Panc1 (cell line): ENCODE measurements around the gene NGEF. TPM values are rescaled to one million over a fixed set of nuclear protein-coding genes. Genes with fewer than 3 reads are reported as not detected.

ENCODE experiments used
- ATAC-seq: fragments of 200-7000 bp; cut with Tn5 transposase; 2 replicates; pipeline ENCODE4 v1.9.1; 2020; ENCODE audit warnings: mild to moderate bottlenecking, moderate library complexity
- BruUV-seq: library from RNA; stranded (reverse); fragments of 400-500 nt; replicated peaks from 2 replicates; lab custom pipeline; 2021; lab: Mats Ljungman, UMichigan
- CTCF ChIA-PET: fragments of 300-600 bp; sonication (Branson Sonifier 250); formaldehyde crosslinking; loops from one replicate; lab custom pipeline; 2022; ENCODE audit warnings: antibody characterized with exemption; lab: Charles Lee
- POLR2A ChIA-PET: fragments of 300-600 bp; sonication (Branson Sonifier 250); formaldehyde crosslinking; loops from one replicate; lab custom pipeline; 2022; ENCODE audit warnings: antibody characterized with exemption; lab: Charles Lee
- DNase-seq: peaks from one replicate; pipeline ENCODE4 v3.0.0-alpha.2; 2010; ENCODE audit warnings: low read depth, low spot score
- H3K27ac ChIP-seq: 2 replicates; pipeline ENCODE4 v1.5.1; 2011; ENCODE audit warnings: mild to moderate bottlenecking, low read length, inconsistent platforms
- H3K27me3 ChIP-seq: fragments of 200-500 bp; sonication (Bioruptor generic); 2 replicates; pipeline ENCODE4 v1.6.0; 2014; ENCODE audit warnings: low read length, inconsistent platforms; ENCODE audit not compliant: control insufficient read depth, insufficient read depth
- H3K36me3 ChIP-seq: fragments of 200-500 bp; sonication (Bioruptor generic); 2 replicates; pipeline ENCODE4 v1.5.1; 2014; ENCODE audit warnings: inconsistent platforms, mild to moderate bottlenecking, low read length, moderate library complexity; ENCODE audit not compliant: control insufficient read depth, insufficient read depth
- H3K4me1 ChIP-seq: 2 replicates; pipeline ENCODE4 v1.5.1; 2011; ENCODE audit warnings: inconsistent platforms, mild to moderate bottlenecking, low read length, moderate library complexity; ENCODE audit not compliant: control insufficient read depth, insufficient read depth
- H3K4me3 ChIP-seq, 2 experiments: 2 replicates each; pipeline ENCODE4 v1.5.1; 2011 to 2012; ENCODE audit warnings: low read depth in 2 of 2, low read length in 2 of 2, mild to moderate bottlenecking in 2 of 2, inconsistent platforms in 1 of 2, moderate library complexity in 1 of 2
- H3K9me3 ChIP-seq: fragments of 200-500 bp; sonication (Bioruptor generic); 2 replicates; pipeline ENCODE4 v1.5.1; 2014; ENCODE audit warnings: low read depth, mild to moderate bottlenecking, inconsistent platforms, low read length, moderate library complexity; ENCODE audit not compliant: control insufficient read depth, insufficient read depth
- SIN3A ChIP-seq: IDR thresholded peaks from 2 replicates; pipeline ENCODE4 v1.6.1; 2012; ENCODE audit warnings: low read depth, mild to moderate bottlenecking, low read length, moderate library complexity, borderline replicate concordance; ENCODE audit not compliant: insufficient read depth
- in situ Hi-C: cut with HindIII; loops from 2 replicates; pipeline ENCODE4 v1.10.0; 2016; ENCODE audit warnings: low sequenced_read_pairs, low pct_unique_long_range_greater_than_20kb
- intact Hi-C: fragments of 100-400 bp; cut with micrococcal nuclease; formaldehyde crosslinking; loops from one replicate; pipeline ENCODE4 v1.10.0; 2022; ENCODE audit not compliant: unreplicated experiment
- total RNA-seq: library from RNA; stranded (reverse); gene quantifications from one replicate; pipeline ENCODE4 v1.2.1, GENCODE V29; 2021; ENCODE audit not compliant: unreplicated experiment
- TF ChIP-seq, protein P1 (sequence below), 2 experiments: IDR thresholded peaks; 2 replicates each; pipeline ENCODE4 v1.6.1; 2011 to 2012; ENCODE audit warnings: low read depth in 2 of 2, control low read depth in 1 of 2, low read length in 1 of 2, mild to moderate bottlenecking in 1 of 2, moderate library complexity in 1 of 2; ENCODE audit not compliant: insufficient read depth in 1 of 2
- TF ChIP-seq, protein P2 (sequence below): fragments of 450-650 bp; IDR thresholded peaks from 2 replicates; pipeline ENCODE4 v1.5.1; 2017; ENCODE audit warnings: mild to moderate bottlenecking

Gene NGEF
- total RNA-seq, 1 experiment from 2014 or later: 17.8 TPM

DNA sequence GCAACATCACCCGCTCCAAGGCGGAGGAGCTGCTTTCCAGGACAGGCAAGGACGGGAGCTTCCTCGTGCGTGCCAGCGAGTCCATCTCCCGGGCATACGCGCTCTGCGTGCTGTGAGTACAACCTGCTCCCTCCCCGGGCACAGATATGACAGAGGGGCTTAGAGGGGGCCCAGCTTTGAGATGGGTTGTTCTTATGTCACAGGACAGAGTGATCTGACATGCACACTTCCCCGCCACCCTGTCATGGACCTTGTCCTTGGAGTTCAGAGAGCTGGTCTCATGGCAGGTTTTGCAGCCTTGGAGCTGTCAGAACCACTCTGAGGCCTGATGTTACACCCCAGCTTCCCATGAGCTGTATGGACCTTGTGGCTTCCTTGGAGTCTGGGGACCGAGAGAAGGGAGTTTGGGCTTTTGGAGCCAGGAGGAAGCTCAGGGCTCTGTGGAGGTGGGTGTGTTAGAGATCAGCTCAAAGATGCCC, 47.5 kb upstream of the NGEF start:
- no peak for DNase-seq
- H3K27me3 ChIP-seq: no peaks in the 10 kb centered on the region
- H3K4me1 ChIP-seq: peaks cover 5% of the 10 kb centered on the region
- no peak for TF ChIP-seq SIN3A
- TF ChIP-seq, protein P1, sequence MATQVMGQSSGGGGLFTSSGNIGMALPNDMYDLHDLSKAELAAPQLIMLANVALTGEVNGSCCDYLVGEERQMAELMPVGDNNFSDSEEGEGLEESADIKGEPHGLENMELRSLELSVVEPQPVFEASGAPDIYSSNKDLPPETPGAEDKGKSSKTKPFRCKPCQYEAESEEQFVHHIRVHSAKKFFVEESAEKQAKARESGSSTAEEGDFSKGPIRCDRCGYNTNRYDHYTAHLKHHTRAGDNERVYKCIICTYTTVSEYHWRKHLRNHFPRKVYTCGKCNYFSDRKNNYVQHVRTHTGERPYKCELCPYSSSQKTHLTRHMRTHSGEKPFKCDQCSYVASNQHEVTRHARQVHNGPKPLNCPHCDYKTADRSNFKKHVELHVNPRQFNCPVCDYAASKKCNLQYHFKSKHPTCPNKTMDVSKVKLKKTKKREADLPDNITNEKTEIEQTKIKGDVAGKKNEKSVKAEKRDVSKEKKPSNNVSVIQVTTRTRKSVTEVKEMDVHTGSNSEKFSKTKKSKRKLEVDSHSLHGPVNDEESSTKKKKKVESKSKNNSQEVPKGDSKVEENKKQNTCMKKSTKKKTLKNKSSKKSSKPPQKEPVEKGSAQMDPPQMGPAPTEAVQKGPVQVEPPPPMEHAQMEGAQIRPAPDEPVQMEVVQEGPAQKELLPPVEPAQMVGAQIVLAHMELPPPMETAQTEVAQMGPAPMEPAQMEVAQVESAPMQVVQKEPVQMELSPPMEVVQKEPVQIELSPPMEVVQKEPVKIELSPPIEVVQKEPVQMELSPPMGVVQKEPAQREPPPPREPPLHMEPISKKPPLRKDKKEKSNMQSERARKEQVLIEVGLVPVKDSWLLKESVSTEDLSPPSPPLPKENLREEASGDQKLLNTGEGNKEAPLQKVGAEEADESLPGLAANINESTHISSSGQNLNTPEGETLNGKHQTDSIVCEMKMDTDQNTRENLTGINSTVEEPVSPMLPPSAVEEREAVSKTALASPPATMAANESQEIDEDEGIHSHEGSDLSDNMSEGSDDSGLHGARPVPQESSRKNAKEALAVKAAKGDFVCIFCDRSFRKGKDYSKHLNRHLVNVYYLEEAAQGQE (IDR thresholded peaks at IDR 0.05; ENCODE audit: insufficient read depth in 1 of 2, low read depth in 2 of 2, low read length in 1 of 2): no peak
- no peaks in the 10 kb centered on the region for H3K36me3 ChIP-seq
- in situ Hi-C loops (no loop called here), intact Hi-C loops (no loop called here)
- no peak overlapping the region for H3K4me3 ChIP-seq
- H3K27ac ChIP-seq: no peak overlapping the region
- POLR2A ChIA-PET: no interaction called here
- CTCF ChIA-PET: interaction anchor here (0.7 kb wide), 1 partner anchor 80 kb away, joined by 3 read pairs; no protein-coding TSS in a partner anchor
- no TSS peak for BruUV-seq
- H3K9me3 ChIP-seq: no peaks in the 10 kb centered on the region
- no peak for ATAC-seq

DNA sequence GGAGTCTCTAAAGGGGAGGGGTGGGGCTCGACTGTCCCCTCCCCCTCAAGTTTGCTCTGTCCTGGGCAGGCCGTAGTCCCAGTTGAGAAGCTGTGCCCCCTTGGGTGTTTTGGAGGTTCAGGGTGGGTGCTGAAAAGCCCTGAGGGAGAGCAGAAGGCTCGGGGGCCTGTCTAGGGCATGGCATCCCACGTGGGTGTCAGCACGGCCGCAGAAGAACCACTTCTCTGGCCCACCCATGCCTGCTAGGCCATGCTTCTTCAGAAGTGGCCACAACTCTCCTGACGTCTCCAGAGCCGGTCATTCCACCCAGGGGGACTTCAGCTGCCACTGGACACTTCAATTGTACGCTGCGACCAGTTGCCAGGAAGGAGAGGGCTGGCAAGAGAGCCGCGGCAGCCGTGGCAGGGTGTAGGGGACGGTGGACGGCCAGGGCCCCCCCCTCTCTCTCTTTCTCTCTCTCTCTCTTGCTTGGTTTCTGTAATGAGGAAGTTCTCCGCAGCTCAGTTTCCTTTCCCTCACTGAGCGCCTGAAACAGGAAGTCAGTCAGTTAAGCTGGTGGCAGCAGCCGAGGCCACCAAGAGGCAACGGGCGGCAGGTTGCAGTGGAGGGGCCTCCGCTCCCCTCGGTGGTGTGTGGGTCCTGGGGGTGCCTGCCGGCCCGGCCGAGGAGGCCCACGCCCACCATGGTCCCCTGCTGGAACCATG, 46.9 kb upstream of the NGEF start, which contains the start of gene INPP5D:
Gene INPP5D, plus strand, starts transcription at position 546 of the 704 bp plus-strand sequence. Its CDS starts 137 bp downstream, at position 683.
- ATAC-seq: 0 out of 2 replicates have a peak, but pooled peaks have one; percentile 19
- TF ChIP-seq, protein P1 (IDR thresholded peaks at IDR 0.05; ENCODE audit: insufficient read depth in 1 of 2, low read depth in 2 of 2, low read length in 1 of 2): no peak
- TF ChIP-seq, protein P2, sequence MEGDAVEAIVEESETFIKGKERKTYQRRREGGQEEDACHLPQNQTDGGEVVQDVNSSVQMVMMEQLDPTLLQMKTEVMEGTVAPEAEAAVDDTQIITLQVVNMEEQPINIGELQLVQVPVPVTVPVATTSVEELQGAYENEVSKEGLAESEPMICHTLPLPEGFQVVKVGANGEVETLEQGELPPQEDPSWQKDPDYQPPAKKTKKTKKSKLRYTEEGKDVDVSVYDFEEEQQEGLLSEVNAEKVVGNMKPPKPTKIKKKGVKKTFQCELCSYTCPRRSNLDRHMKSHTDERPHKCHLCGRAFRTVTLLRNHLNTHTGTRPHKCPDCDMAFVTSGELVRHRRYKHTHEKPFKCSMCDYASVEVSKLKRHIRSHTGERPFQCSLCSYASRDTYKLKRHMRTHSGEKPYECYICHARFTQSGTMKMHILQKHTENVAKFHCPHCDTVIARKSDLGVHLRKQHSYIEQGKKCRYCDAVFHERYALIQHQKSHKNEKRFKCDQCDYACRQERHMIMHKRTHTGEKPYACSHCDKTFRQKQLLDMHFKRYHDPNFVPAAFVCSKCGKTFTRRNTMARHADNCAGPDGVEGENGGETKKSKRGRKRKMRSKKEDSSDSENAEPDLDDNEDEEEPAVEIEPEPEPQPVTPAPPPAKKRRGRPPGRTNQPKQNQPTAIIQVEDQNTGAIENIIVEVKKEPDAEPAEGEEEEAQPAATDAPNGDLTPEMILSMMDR: no peak
- no peak for TF ChIP-seq SIN3A
- DNase-seq: no peak
- in situ Hi-C loops (no loop called here), intact Hi-C loops (no loop called here)
- H3K4me3 ChIP-seq: no peak within 1 kb of the TSS
- H3K9me3 ChIP-seq: no peaks in the 10 kb centered on the region
- peaks cover 5% of the 10 kb centered on the region for H3K4me1 ChIP-seq
- BruUV-seq: no TSS peak
- ChIA-PET CTCF (no interaction called here), POLR2A (no interaction called here)
- H3K27ac ChIP-seq: no peak within 1 kb of the TSS
- H3K27me3 ChIP-seq: no peaks in the 10 kb centered on the region
- H3K36me3 ChIP-seq: no peaks in the 10 kb centered on the region
